ENCODE measurements around the gene REX1BD. TPM values are rescaled to one million over a fixed set of nuclear protein-coding genes. Genes with fewer than 3 reads are reported as not detected.

REX1BD gene
- total and polyA plus RNA-seq, 8 donors, result 30.0 to 158 (median 42.2) TPM

DNA sequence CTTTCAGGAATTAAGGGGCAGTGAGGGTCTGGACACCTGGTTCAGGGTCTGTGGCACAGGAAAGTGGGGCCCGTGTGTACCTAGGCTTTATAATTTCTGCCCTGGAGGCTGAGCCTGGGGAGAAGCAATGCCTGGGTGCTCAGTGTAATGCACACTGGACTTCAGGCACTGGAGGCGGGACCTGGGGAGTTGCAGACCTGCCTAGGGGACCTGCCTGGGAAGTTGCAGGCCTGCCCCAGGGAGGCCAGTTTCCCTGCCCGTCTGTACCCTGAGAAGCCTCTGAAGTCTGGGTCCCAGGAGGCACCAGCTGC is 21.6 kb downstream of the REX1BD start:
- intact Hi-C loops (cut with DNase I), result no loop called here
- Histone ChIP-seq H3K36me3 (no peaks in the 10 kb centered on the region), H3K27ac (no peak overlapping the region), H3K4me3 (no peak overlapping the region), H3K27me3 (peaks cover 0 to 29% (median 7%) of the 10 kb centered on the region in 4 donors), H3K4me1 (peaks cover 0 to 12% (median 0%) of the 10 kb centered on the region in 3 donors), H3K9me3 (no peaks in the 10 kb centered on the region)
- DNase-seq, result no peak
- no peak for ATAC-seq
- TF ChIP-seq, protein P1, sequence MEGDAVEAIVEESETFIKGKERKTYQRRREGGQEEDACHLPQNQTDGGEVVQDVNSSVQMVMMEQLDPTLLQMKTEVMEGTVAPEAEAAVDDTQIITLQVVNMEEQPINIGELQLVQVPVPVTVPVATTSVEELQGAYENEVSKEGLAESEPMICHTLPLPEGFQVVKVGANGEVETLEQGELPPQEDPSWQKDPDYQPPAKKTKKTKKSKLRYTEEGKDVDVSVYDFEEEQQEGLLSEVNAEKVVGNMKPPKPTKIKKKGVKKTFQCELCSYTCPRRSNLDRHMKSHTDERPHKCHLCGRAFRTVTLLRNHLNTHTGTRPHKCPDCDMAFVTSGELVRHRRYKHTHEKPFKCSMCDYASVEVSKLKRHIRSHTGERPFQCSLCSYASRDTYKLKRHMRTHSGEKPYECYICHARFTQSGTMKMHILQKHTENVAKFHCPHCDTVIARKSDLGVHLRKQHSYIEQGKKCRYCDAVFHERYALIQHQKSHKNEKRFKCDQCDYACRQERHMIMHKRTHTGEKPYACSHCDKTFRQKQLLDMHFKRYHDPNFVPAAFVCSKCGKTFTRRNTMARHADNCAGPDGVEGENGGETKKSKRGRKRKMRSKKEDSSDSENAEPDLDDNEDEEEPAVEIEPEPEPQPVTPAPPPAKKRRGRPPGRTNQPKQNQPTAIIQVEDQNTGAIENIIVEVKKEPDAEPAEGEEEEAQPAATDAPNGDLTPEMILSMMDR (IDR thresholded peaks at IDR 0.05), result no peak
- FAIRE-seq, result no peak
- 46 to 50% methylated on average over 3 of the region's 3 CpGs for WGBS, 2 donors

DNA sequence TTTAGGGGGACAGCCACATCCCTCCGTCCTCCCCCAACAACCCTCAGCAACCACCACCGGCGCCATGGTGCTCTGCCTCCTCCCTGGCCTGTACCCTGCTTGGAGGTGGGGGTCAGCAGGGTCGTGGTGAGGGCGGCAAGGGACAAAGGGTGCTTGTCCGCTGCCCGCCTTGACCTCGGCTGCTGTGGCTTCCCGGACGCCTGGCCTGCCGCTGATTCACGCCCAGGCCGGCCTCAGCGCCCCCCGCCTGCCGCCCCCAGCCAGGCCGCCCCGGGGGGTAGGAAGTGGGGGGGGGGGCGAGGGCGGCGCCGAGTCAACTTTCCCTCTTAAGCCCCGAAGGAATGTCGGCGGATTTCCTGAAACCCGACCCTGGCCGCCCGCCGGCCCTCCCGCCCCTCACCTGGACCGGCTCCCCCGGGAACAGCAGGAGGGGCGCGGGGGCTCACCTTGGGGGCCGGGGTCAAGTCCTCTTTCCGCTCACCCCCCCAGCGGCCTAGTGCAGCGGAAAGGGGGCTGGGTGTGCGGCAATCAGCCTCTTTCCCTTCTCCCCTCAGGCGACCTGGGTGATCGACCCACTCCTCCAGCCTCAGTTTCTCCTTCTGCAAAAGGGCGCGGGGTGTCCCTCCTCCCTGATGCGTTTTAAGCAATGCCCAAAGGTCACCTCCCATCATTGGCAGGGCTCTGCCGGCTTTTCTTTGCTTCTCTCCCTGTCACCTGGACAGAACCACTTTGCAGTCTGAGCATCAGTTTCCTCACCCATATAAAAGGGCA is 22.1 kb downstream of the REX1BD start:
- intact Hi-C loops (cut with DNase I), result no loop called here
- H3K36me3 ChIP-seq, result no peaks in the 10 kb centered on the region
- peaks cover 0 to 25% (median 7%) of the 10 kb centered on the region in 4 donors for H3K27me3 ChIP-seq
- H3K4me3 ChIP-seq, result no peak overlapping the region
- H3K9me3 ChIP-seq, result no peaks in the 10 kb centered on the region
- ATAC-seq, result no peak
- no peak for FAIRE-seq
- TF ChIP-seq, protein P1 (IDR thresholded peaks at IDR 0.05), result no peak
- DNase-seq, result peak in 1 of 6 donors; percentile 32
- 8 to 12% methylated on average over 34 to 45 of the region's 45 CpGs for WGBS, 2 donors
- peaks cover 0 to 12% (median 0%) of the 10 kb centered on the region in 3 donors for H3K4me1 ChIP-seq
- H3K27ac ChIP-seq, result no peak overlapping the region

DNA sequence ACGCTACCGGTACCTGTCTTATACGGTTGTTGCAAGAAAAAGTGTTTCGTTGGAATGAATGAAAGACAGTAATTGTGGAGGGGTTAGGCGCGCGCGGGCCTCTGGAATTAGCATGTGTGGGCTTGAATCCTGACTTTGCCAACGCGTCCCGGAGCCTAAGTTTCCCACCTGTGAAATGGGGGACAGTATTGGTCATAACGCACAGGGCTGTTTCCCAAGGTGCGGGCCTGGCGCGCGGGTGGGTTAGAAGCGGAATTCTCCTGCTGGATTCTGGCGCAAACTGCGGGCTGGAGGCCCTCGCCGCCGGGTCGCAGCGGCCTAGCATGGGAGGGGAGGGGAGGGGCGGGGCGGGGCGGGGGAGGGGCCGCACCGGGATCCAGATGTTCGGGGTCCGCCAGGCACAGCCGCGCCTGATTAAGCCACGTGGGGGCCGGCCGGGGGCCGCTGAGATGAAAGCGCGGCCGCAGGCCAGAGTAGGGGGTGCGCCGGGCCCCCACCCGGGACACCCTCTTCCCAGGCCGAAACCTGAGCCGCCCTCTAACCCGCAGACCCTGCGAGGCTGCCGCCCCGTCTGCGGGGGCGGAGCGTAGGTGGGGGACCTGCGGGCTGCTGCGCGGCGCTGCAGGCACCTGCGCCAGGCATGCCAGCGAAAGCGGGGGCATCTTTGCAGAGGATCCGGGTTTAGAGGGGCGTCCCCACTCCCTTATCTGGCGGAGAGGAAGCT is 22.9 kb downstream of the REX1BD start:
- peaks cover 0 to 23% (median 7%) of the 10 kb centered on the region in 4 donors for H3K27me3 ChIP-seq
- no peaks in the 10 kb centered on the region for H3K9me3 ChIP-seq
- no peak overlapping the region for H3K27ac ChIP-seq
- peak overlapping the region in 1 of 4 donors; percentile 20 for H3K4me3 ChIP-seq
- ATAC-seq (peak in 3 of 4 donors; percentile 22 to 38 (median 32)), FAIRE-seq (no peak), DNase-seq (no peak)
- no peaks in the 10 kb centered on the region for H3K36me3 ChIP-seq
- TF ChIP-seq, protein P1 (IDR thresholded peaks at IDR 0.05), result no peak
- H3K4me1 ChIP-seq, result peaks cover 0 to 12% (median 0%) of the 10 kb centered on the region in 3 donors
- intact Hi-C loops (cut with DNase I), result no loop called here
- WGBS, 2 donors, result 4 to 5% methylated on average over 37 to 62 of the region's 62 CpGs

DNA sequence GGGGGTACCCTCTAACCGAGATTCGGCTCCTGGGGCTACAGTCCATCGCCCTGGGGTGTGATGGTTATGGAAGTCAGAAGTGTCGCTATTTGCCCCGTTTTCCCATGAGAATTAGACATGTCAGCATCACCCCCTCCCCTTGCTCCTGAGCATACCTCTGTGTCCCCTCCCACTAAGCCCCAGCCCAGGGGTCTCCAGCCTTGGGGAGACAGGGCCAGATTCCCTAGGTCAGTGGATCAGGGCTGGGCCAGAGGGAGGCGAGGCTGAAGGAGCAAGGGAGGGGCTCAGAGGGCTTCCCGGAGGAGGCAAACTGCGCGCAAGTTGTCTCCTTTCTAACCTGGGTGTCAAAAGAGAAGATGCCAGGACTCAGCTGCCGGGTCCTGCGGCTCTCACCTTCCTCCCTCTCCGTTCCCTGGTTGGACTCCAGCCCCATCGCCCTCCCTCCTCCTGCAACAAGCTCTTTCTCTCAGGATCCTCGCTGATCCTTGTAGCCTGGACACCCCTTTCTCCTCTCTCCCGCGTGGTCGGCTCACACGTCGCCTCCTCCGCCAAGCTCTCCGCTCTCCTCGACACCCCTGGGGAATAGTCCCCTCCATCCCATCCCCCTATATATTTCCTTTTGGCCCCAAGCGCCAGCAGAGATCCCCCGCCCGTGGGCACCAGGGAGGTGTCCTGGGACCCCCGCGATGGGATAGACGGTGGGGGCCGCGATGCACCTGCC is 23.6 kb downstream of the REX1BD start:
- Histone ChIP-seq H3K4me1 (peaks cover 0 to 12% (median 0%) of the 10 kb centered on the region in 3 donors), H3K27ac (no peak overlapping the region), H3K9me3 (no peaks in the 10 kb centered on the region), H3K36me3 (no peaks in the 10 kb centered on the region), H3K4me3 (peak overlapping the region in 2 of 4 donors; percentile 27 to 49), H3K27me3 (peaks cover 0 to 23% (median 7%) of the 10 kb centered on the region in 4 donors)
- TF ChIP-seq, protein P1 (IDR thresholded peaks at IDR 0.05), result no peak
- 2 to 3% methylated on average over 30 of the region's 30 CpGs for WGBS, 2 donors
- ATAC-seq, result peak in 3 of 4 donors; percentile 10 to 21 (median 14)
- no peak for DNase-seq
- no peak for FAIRE-seq
- intact Hi-C loops (cut with DNase I), result no loop called here

Measured in pancreas (tissue), 10 donors.